ENCODE measurements around the gene ALKBH1.
"Not testable (repeated sequence)": the region's sequence is repeated elsewhere in the genome, so short reads cannot be mapped to it uniquely, and the experiment has no call there.

The ALKBH1 gene

DNA sequence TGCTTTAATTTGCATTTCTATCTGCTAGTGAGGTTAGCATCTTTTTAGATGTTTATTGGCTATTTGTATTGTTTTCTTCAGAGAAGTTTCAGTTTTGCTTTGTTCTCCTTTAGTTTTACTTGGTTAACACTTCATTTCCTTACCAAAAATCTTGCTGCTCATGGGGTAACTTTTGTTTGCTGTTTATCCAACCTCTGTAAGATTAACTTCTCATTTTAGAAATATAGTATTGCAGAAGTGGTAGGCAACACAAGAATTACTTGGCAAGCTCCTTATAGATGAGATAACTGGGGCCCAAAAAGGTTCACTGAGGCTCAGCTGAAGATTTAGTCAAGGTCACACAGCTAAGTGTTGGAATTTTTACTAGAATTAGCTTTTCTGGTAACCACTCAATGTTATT is 40.5 kb downstream of the ALKBH1 start:
- no peak for DNase-seq

DNA sequence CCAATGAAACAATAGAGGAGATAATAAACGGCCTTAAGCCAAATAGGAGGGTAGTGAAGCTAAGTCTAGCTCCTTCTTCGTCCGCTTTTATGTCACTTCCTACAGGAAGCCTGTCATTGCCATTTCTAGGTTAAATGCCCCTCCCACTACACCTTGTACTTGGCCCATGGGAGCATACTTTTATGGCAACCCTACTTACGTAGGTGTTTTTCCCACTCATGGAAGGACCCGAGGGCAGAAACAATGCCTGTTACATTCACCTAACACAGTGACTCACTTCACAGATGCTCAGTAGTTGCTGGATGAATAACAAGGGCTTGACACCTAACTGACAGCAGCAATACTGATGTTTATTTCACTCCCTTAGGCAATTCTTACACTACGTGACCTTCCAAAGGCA is 44.5 kb downstream of the ALKBH1 start:
- no peak for DNase-seq

DNA sequence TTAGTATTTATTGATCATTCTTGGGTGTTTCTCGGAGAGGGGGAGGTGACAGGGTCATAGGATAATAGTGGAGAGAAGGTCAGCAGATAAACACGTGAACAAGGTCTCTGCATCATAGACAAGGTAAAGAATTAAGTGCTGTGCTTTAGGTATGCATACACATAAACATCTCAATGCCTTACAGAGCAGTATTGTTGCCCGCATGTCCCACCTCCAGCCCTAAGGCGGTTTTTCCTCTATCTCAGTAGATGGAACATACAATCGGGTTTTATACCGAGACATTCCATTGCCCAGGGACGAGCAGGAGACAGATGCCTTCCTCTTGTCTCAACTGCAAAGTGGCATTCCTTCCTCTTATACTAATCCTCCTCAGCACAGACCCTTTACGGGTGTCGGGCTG is 46.3 kb downstream of the ALKBH1 start:
- not testable (repeated sequence) for DNase-seq

DNA sequence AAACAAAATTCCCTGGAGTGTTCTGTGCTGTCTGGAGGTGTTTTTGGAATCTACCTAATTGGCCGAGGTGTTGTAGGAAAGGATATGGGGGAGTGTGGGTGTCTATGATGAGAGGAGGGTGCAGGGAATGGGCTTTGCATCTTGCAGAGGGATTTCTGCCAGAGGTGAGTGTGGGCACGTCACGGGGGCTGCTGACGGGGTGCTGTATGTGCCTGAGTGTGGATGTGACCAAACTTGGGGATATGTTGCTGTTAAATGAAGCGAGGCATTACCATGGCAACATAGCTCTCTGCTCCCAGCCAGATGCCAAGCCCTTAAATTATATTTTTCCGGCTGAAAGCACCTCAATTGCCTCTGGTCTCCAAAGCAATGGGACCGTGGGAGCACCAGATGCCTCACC is 47.1 kb downstream of the ALKBH1 start:
- no peak for DNase-seq

DNA sequence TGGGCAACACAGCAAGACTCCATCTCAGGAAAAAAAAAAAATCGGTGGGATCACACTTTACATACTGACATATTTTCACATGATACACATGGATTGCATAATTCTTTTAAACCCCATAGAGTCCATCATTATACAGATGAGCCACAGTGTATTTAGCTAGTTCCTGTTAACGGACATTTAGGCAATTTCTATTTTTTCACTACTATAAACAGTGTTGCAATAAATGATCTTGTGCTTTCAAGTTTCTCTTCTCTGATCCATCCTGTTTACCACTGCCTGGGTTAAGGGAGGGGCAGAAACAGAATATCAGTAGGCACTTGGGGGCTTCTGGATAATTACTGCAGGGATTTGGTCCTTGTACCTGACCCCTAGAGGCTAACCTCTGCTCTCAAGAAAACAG is 48.0 kb downstream of the ALKBH1 start:
- DNase-seq: no peak

DNA sequence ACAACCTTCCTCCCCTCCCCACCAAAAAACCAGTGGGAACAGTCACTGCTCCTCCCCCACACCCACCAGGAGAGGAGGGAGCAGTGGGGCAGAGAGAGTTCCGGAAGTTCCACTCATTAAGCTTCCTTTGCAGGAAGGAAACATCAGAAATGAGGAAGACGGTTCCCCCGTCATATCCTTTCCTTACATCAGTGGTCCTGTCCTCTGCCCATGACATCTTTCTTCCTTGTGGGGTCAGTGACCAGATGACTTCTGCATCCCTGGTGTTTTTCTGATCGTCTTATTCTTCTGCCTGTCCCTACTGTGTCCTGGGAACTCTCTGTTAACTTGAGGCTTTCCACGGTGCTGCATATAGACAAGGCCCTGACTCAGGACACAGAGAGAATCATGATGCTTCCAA is 50.5 kb downstream of the ALKBH1 start:
- DNase-seq: no peak

DNA sequence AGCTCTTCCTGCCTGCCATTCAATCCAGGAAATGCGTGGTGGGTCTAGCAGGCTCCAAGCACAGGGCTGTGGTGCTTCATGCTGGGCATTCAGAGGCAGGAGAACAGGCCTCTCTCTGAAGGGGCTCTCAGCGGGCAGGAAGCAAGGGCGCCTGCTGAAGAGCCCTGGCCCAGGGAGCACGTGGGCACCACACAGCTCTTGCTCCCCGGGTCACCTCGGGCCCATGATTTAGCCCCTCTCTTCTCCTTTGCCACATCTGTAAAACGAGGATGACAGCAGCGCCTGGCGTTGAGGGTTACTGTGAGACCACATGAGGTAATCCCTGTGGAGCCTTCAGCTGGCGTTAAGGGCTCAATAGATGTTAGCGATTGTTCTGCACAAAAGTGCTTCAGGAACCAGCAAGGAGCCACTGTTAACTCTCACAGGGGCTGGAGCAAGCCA is 53.8 kb downstream of the ALKBH1 start:
- DNase-seq: no peak

DNA sequence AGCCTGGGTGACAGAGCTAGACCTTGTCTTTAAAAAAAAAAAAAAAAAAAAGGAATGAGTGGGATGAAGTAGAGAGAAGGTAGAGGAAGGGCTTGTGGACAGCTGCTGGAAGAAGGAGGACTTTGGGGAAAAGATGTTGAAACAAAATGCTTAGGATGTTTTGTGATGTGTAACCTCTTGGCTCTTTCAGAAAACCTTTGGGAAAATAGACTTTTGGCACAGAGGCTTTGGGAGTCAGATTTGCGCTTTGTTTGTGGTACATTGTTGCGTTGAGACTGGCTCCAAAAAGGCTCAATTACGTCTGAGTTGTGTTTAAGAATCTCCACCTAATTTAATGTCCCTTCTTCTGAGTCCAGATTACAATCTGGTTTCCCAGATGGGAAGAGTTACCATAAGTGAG is 58.5 kb downstream of the ALKBH1 start:
- no peak for DNase-seq

DNA sequence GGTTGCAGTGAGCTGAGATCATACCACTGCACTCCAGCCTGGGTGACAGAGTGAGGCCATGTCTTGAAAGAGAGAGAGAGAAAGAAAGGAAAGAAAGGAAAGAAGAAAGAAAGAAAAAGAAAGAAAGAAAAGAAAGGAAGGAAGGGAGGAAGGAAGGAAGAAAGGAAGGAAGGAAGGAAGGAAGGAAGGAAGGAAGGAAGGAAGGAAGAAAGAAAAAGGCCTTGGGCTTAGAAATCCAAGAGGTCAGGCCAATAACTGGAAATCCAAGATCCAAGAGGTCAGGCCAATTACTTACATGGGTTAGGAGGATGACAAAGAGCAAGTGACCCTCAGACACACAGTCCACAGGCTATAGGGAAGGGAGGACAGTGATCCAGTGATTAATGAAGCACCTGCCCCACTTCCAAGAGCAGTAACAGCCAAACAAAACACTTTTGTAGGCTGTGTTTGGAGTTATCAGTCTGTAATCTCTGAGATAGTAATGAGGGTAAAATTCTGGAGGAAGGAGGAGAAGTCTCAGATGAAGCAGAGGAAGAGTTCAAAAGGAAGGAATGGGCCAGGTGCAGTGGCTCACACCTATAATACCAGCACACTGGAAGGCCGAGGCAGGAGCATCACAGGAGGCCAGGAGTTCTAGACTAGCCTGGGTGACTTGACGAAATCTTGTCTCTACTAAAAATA is 59.2 kb downstream of the ALKBH1 start:
- DNase-seq: no peak

DNA sequence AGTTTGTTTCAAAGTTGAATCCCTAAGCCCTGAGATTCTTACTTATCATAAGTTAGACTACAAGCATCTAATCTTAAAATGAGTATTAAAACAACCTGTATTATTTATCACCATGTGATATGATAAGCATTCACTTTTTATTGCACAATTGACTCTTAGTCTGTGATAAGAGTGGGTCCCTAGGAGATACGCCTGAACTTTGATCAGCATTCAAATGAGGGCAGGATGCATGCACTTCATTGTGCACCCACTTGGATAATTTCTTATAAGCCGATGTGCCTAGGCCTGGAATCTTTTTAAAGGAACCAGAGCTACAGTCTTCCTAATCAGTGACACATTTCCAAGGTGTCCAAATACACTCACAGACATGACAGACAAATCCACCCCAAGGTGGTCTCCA is 60.0 kb downstream of the ALKBH1 start:
- DNase-seq: no peak

DNA sequence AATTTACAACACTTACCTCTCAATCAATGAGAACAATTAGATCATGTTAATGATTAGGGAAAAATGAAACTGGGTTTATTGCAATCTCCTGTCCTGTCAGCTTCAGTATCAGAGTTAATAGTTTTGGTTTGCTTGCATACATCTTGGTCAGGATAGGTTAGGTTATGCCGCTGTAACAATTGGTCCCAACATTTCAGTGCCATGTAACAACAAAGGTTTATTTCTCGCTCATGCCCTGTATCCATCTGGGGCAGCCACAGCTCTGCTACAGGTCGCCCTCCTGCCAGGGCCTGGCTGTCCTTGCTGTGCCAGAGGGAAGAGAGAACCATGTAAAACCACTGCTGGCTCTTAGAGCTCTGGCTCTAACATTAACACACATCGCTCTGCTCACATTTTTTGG is 60.9 kb downstream of the ALKBH1 start:
- DNase-seq: no peak

DNA sequence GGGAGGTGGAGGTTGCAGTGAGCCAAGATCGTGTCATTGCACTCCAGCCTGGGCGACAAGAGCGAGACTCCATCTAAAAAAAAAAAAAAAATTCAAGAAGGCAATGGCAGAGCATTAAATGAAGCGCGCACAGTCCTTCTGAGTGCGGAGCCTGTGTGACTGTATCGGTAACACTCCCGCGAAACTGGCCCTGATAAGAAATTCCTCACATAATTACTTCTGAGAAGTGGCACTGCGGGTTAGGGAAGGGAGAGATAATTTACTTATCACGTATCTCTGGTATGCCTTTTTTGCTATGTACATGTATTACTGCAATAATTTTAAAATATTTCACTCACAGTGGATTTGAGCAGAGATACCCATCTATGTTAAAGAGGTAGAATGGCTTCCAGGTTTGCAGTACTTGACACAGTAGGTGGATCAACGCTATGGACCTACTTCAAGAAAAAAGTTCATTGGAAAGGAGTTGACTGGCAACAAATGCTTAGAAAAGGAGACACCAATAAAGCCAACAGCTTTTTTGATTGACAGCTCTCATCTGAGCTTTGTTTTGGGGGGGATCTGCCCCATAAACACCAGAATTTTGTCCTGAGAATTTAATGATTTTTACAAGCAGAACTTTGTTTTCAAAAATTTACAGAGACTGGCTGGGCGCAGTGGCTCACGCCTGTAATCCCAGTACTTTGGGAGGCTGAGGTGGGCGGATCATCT is 62.1 kb downstream of the ALKBH1 start:
- DNase-seq: no peak

DNA sequence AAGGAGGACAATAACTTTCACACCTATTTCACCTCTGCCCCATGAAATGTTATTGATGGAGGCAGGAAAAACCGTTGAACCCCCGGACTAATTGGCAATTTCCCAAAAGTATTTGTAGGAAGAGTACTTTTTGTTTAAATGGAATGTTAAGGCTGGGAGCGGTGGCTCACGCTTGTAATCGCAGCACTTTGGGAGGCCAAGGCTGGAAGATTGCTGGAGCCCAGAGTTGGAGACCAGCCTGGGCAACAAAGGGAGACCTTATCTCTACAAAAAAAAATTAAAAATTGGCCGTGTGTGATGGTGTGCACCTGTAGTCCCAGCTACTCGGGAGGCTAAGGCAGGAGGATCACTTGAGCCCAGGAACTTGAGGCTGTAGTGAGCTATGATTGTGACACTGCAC is 65.4 kb downstream of the ALKBH1 start:
- DNase-seq: no peak

DNA sequence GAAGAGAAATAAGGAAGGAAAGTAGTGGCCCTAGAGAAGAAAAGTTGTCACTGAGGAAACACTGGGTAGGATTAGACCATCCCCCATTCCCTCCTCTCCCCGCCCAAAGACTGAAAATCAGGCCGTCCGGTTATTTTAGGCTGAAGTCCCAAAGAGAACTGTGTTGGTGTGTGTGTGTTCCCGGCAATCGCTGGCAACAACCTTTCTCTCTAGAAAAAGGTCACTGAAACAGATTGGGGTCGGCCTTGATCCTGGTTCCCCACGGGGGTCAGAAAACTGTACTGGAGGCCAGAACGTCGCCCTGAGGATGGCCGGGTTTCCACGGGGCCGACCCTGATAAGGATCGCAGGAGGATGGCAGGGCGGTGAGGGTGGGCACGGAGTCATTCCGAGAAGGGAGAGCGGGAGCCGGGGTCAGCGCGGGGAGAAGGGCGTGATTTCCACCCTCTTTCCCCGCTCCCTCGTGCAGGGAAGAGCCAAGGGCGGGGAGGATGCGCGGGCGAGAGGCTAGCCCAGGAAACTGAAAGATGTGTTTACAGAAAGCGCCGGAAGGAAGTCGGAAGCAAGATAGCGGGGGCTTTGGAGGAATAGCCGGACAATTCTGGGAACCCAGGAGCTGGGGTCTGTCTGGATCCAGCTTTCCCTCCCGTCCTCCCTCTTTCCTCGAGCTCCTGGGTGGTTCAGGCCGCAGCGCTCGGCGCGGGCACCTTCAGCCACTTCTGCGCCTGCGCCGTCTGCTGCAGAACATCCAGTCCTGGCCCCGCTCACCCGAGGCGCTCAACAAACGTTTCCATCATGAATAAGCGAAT is 66.1 kb downstream of the ALKBH1 start:
- DNase-seq: peak; percentile 26

DNA sequence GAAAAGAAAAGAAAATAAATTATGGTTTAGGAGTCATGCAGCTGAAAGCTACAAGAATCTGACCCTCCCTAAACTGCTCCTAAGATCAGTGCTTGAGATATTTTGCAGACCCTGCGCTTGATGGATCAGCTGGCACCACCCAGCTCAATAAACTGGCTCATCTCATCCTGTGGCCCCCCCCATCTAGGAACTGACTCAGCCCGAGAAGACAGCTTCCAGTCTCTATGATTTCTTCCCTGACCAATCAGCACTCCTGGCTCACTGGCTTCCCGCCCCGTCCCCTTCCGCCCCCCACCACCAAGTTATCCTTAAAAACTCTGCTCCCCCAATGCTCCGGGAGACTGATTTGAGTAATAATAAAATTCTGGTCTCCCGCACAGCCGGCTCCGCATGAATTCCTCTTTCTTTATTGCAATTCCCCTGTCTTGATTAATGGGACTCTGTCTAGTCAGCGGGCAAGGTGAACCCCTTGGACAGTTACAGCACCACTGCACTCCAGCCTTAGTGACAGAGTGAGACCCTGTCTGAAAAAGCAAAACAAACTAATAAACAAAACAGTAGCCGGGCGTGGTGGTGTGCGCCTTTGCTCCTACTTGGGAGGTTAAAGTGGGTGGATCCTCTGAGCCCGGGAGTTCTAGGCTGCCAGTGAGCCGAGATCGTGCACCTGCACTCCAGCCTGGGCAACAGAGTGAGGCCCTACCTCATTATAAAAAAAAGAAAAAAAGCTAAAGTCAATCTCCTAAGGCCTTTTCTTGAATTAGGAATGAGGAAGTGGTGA is 66.9 kb downstream of the ALKBH1 start:
- no peak for DNase-seq

DNA sequence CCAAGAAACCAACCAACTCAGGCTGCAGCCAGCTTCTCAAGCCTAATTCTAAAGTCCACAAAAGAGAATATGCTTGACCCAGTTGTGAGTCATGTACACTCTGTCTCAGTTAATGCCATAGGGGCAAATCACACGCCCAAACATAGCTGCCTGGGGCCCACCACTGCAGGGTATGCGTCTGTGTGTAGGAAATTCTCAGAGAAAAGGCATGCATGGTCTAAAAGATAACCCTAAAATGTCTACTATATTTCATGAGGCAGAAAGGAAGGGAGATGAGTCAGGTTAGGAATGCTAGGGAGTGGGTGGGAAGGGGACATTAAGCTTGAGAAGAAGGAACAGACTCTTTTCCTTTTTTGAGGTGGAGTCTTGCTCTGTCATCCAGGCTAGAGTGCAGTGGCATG is 69.1 kb downstream of the ALKBH1 start:
- DNase-seq: no peak

DNA sequence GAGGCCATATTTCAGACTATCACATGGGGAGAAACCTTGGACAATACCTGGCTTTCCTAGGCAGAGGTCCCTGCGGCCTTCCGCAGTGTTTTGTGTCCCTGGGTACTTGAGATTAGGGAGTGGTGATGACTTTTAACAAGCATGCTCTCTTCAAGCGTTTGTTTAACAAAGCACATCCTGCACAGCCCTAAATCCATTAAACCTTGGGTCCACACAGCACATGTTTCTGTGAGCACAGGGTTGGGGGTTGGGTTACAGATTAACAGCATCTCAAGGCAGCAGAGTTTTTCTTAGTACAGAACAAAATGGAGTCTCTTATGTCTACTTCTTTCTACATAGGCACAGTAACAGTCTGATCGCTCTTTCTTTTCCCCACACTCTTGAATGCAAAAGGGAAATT is 72.0 kb downstream of the ALKBH1 start:
- DNase-seq: not testable (repeated sequence)

DNA sequence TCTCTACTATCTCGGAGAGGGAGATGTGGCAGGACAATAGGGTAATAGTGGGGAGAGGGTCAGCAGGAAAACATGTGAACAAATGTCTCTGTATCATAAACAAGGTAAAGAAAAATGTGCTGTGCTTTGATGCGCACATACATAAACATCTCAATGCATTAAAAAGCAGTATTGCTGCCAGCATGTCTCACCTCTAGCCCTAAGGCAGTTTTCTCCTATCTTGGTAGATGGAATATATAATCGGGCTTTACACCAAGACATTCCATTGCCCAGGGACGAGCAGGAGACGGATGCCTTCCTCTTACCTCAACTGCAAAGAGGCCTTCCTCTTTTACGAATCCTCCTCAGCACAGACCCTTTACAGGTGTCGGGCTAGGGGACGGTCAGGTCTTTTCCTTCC is 72.4 kb downstream of the ALKBH1 start:
- not testable (repeated sequence) for DNase-seq

DNA sequence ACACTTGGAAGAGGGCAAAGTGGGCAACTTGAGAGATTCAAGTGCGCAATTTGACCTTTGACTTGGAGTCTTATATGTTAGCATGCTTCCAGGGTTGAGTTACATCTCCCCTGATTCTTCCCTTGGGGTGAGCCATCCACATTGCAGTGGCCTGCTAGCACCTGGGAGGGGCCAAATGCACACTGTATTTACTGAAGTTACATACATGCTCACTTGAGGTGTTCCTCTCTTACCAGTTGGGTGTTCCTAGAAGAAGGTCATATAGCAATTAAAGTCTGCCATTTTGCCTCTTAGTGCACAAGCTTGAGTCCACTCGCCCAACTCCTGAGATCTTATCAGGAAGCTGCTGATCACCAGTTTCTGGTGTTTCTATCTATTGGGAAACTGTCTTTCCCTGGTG is 77.7 kb downstream of the ALKBH1 start:
- no peak for DNase-seq

DNA sequence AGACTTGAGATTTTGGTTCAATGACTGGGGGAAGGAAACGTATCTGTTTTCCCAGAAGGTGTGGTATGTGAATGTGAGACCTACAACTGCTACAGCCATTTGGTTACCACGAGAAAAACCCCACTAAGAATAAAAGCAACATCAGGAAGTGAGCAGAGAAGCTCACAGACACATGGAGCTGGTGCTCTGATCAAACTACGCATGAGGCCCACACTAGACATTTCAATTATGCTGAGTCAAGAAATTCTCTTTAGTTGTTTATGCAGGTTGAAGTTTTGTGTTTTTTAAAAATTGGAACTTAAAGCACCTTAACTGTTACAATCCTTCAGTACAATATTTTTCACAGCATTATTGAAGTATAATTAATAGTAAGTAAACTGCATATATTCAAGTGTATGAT is 82.5 kb downstream of the ALKBH1 start:
- no peak for DNase-seq

DNA sequence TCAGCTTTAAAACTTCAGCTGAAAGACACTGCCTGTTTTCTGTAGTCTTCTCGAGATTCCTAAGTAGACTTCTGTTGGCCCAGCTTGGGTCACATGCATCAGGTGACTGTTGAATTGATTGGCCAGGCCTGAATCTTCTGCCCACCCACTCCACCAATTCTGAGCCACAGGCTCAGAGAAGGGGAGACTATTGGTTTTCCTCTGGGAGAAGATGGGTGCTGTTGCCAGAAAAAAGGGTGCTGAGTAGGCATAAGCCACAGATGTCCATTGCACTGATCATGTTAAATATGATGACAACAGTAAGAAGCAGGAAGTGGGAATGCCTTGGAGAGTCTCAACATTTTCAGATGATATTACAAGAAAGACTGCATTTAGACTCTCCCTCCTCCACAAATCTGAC is 84.6 kb downstream of the ALKBH1 start:
- DNase-seq: no peak
